ENCODE measurements around the gene AZGP1. TPM values are rescaled to one million over a fixed set of nuclear protein-coding genes. Genes with fewer than 3 reads are reported as not detected.

Gene AZGP1
- total RNA-seq, 2 donors from 2014 or later: not detected

- Mint-ChIP-seq H3K27me3 (ENCODE audit: insufficient read depth) (no peaks in the 10 kb centered on the region), H3K4me1 (peaks cover 16% of the 10 kb centered on the region), H3K36me3 (ENCODE audit: low read depth) (peaks cover 27% of the 10 kb centered on the region), H3K27ac (peak overlapping the region; percentile 5), H3K4me3 (no peak overlapping the region), H3K9me3 (no peaks in the 10 kb centered on the region)
- Histone ChIP-seq H3K27ac (ENCODE audit: low read depth, low read length) (no peak overlapping the region), H3K27me3 (ENCODE audit: control insufficient read depth, insufficient read depth, low read length, poor library complexity, severe bottlenecking) (no peaks in the 10 kb centered on the region), H3K9me3 (ENCODE audit: control insufficient read depth, low read length) (no peaks in the 10 kb centered on the region), H3K4me3 (ENCODE audit: low read length) (no peak overlapping the region), H3K36me3 (ENCODE audit: control insufficient read depth, insufficient read depth, low read length) (peaks cover 26% of the 10 kb centered on the region), H3K4me1 (ENCODE audit: control insufficient read depth, insufficient read depth, low read length) (no peaks in the 10 kb centered on the region), H3K9ac (ENCODE audit: extremely low read depth, low read length, poor library complexity, severe bottlenecking) (no peak overlapping the region)
- TF ChIP-seq, protein P1, sequence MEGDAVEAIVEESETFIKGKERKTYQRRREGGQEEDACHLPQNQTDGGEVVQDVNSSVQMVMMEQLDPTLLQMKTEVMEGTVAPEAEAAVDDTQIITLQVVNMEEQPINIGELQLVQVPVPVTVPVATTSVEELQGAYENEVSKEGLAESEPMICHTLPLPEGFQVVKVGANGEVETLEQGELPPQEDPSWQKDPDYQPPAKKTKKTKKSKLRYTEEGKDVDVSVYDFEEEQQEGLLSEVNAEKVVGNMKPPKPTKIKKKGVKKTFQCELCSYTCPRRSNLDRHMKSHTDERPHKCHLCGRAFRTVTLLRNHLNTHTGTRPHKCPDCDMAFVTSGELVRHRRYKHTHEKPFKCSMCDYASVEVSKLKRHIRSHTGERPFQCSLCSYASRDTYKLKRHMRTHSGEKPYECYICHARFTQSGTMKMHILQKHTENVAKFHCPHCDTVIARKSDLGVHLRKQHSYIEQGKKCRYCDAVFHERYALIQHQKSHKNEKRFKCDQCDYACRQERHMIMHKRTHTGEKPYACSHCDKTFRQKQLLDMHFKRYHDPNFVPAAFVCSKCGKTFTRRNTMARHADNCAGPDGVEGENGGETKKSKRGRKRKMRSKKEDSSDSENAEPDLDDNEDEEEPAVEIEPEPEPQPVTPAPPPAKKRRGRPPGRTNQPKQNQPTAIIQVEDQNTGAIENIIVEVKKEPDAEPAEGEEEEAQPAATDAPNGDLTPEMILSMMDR (conservative IDR thresholded peaks at IDR 0.05): no peak
- no peak for DNase-seq
- WGBS, 2 experiments (ENCODE audit: insufficient coverage in 1 of 2, insufficient read length in 1 of 2): 92 to 95% methylated on average over 5 of the region's 5 CpGs
Measured at GRCh38 chr7:100017875-100018274, 42.0 kb upstream of the AZGP1 start.

GRCh38 chr7:100017300-100017699 lies 41.5 kb upstream of the AZGP1 start:
- peaks cover 16% of the 10 kb centered on the region for H3K4me1 Mint-ChIP-seq
- WGBS, 2 experiments (ENCODE audit: insufficient coverage in 1 of 2, insufficient read length in 1 of 2): 90 to 96% methylated on average over 11 of the region's 11 CpGs
- H3K9me3 ChIP-seq (ENCODE audit: control insufficient read depth, low read length): no peaks in the 10 kb centered on the region

DNA sequence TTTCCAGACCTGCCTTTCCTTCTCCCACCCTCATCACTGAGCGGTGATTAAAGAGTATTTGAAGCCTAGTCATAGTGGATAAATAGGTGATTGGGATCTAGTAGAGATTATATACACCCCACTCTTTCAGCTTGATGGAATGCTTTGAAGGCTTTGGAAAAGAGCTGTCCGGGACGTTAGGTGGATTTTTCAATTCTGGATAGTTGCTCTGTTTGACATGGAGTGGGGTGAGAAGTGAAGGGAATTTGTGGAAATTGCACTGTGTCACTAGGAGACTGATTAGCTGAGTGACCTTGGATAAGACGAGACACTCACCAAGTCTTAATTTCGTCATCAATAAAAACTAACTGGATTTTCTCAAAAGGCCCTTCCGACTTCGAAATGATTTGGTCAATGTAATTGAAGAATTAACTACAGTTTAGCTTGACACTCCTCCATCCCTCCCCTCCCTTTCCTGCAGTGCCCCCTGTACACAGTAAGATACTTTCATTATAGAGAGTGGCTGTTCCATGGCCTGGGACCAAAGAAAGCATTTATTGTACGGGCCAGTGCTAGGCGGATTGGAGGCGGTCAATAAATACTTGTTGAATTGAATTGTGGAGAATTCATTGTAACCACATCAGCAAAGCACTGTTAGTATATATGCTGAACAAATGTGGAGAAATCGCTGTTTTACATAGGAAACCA lies 40.5 kb upstream of the AZGP1 start:
- Mint-ChIP-seq H3K27ac (peak overlapping the region; percentile 97), H3K4me1 (peaks cover 16% of the 10 kb centered on the region), H3K9me3 (no peaks in the 10 kb centered on the region), H3K27me3 (ENCODE audit: insufficient read depth) (no peaks in the 10 kb centered on the region), H3K36me3 (ENCODE audit: low read depth) (peaks cover 17% of the 10 kb centered on the region), H3K4me3 (peak overlapping the region; percentile 93)
- no peak for DNase-seq
- TF ChIP-seq, protein P1 (conservative IDR thresholded peaks at IDR 0.05): no peak
- Histone ChIP-seq H3K9me3 (ENCODE audit: control insufficient read depth, low read length) (no peaks in the 10 kb centered on the region), H3K4me1 (ENCODE audit: control insufficient read depth, insufficient read depth, low read length) (no peaks in the 10 kb centered on the region), H3K9ac (ENCODE audit: extremely low read depth, low read length, poor library complexity, severe bottlenecking) (peak overlapping the region; percentile 95), H3K27me3 (ENCODE audit: control insufficient read depth, insufficient read depth, low read length, poor library complexity, severe bottlenecking) (no peaks in the 10 kb centered on the region), H3K27ac (ENCODE audit: low read depth, low read length) (peak overlapping the region; percentile 93), H3K36me3 (ENCODE audit: control insufficient read depth, insufficient read depth, low read length) (peaks cover 13% of the 10 kb centered on the region), H3K4me3 (ENCODE audit: low read length) (peak overlapping the region; percentile 99)
- 67 to 96% methylated on average over 4 to 10 of the region's 11 CpGs for WGBS, 2 experiments (ENCODE audit: insufficient coverage in 1 of 2, insufficient read length in 1 of 2)

More at GRCh38 chr7:100017300-100017699, 41.5 kb upstream of the AZGP1 start:
- peak overlapping the region; percentile 64 for H3K27ac Mint-ChIP-seq
- peak overlapping the region; percentile 26 for H3K4me3 Mint-ChIP-seq
- no peak for DNase-seq
- Histone ChIP-seq H3K27ac (ENCODE audit: low read depth, low read length) (no peak overlapping the region), H3K9ac (ENCODE audit: extremely low read depth, low read length, poor library complexity, severe bottlenecking) (no peak overlapping the region), H3K36me3 (ENCODE audit: control insufficient read depth, insufficient read depth, low read length) (peaks cover 21% of the 10 kb centered on the region), H3K4me3 (ENCODE audit: low read length) (peak overlapping the region; percentile 99), H3K27me3 (ENCODE audit: control insufficient read depth, insufficient read depth, low read length, poor library complexity, severe bottlenecking) (no peaks in the 10 kb centered on the region), H3K4me1 (ENCODE audit: control insufficient read depth, insufficient read depth, low read length) (no peaks in the 10 kb centered on the region)
- TF ChIP-seq, protein P1 (conservative IDR thresholded peaks at IDR 0.05): no peak
- no peaks in the 10 kb centered on the region for H3K27me3 Mint-ChIP-seq (ENCODE audit: insufficient read depth)
- H3K36me3 Mint-ChIP-seq (ENCODE audit: low read depth): peaks cover 21% of the 10 kb centered on the region
- no peaks in the 10 kb centered on the region for H3K9me3 Mint-ChIP-seq

Data from endodermal cell (in vitro differentiated cells).